GM18499 (cell line): ENCODE data around the gene SLC29A2.

Experiments
- ATAC-seq: cut with Tn5 transposase; IDR thresholded peaks from one replicate; pipeline ENCODE4 v1.9.1; 2021; ENCODE audit warnings: moderate number of reproducible peaks; ENCODE audit not compliant: insufficient read depth, unreplicated experiment

SLC29A2 gene

DNA sequence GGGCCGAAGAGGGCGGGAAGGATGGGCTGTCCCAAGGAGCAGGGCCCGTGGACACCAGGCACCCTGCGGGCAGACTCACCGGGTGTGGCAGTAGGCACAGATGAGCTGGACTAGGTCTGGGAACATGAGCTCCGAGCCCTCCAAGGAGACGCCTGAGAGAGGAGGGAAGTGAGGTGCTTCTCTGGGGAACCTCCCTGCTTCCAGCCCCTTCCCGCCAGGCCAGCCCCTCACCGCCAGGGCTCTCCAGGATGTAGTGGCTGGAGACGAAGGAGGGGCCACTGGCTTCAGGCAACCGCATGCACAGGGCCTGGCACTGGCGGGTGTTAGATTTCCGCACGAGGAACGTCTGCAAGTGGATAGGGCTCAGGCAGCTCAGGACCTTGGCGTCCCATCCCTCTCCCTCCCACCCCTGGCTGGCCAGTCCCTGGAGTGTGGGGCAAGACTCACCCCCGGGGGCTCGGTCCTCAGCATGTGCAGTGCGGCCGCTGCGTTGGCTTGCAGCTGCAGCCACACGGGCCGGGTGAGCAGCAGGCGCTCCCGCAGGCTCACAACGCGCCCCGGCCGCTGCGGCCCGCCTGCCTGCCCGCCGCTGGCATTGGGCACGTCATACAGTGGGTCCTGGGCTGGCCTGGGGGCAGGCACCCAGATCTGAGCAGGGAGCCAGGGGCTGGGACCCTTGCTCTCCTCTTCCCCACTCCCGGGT lies 35.9 kb downstream of the SLC29A2 start:
- no peak for ATAC-seq

DNA sequence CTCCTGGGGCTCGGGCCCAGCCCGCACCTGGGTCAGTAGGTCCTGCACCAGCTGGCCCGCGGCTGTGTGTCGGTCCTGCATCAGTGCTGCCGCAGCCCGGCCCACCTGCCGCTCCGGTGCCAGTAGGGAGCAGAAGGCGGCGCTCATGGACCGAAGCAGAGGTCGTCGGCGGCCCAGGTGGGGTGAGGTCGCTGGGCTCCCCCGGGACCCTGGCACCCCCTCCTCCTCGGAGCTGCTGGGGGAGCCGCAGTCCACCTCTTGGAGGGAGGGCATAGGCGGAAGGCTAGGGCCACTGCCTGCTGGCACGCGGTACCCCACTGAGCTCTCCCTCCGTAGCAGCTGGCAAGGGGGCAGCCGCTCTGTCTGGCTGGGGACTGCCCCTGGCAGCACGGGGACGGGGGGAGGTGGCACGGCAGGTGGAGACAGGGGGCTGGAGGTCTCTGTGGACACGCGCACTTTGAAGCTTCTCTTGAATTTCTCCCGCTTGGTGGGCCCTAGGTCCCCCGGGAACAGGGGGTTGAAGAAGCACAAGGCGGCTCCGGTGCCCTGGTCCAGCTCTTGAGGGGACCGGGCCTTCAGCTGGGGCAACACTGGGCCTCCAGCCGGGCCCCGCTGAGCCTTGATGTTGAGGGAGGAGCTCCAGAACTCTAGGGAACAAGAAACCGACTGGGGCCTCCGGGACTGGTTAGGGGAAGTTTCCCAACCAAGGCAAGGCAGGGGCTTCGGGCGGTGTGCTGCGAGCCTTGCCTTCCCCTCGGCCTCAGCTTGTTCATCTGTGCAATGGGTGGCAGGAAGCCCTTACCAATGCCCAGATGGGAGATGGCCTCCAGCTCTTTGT lies 36.7 kb downstream of the SLC29A2 start:
- no peak for ATAC-seq

GRCh38 chr11:66333896-66334604 lies 37.5 kb downstream of the SLC29A2 start:
- no peak for ATAC-seq

GRCh38 chr11:66333220-66333877 lies 38.2 kb downstream of the SLC29A2 start:
- no peak for ATAC-seq

DNA sequence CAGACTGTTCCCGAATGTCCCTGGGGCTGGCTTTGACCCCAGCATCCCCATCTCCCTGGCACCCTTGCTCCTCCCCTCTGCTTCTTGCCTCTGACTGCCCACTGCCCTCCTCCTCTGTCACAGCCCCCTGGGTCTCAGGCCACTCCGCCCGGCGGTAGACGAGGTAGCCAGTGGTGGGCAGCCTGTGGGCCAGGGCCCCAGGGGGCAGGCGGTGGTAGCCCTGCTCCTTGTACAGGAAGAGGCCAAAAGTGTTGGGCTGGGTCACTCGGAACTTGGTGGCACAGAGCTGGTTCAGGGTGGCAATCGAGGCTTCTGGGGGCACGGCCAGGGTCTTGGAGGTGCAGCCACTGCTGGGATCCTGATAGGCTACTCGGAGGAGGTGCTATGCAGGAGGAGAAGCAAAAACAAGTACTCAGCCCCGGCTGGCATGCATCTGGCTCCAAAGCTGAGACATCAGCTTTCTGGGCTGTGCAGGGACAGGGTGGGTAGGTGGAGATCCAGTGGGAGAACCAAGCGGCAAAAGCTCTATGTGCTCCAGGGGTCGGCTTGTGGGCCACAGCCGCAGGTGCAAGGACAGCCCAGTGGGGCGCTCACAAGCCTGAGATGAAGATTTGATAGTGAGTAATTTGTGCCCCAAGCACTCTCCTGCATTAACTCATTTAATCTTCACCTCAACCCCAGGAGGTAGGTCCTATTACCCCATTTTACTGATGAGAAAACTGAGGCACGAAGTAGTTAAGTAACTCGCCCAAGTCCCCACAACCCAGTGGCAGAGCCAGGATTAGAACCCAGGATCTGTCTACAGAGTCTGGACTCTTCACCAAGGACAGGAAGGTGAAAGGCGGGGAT lies 39.0 kb downstream of the SLC29A2 start:
- ATAC-seq: no peak

DNA sequence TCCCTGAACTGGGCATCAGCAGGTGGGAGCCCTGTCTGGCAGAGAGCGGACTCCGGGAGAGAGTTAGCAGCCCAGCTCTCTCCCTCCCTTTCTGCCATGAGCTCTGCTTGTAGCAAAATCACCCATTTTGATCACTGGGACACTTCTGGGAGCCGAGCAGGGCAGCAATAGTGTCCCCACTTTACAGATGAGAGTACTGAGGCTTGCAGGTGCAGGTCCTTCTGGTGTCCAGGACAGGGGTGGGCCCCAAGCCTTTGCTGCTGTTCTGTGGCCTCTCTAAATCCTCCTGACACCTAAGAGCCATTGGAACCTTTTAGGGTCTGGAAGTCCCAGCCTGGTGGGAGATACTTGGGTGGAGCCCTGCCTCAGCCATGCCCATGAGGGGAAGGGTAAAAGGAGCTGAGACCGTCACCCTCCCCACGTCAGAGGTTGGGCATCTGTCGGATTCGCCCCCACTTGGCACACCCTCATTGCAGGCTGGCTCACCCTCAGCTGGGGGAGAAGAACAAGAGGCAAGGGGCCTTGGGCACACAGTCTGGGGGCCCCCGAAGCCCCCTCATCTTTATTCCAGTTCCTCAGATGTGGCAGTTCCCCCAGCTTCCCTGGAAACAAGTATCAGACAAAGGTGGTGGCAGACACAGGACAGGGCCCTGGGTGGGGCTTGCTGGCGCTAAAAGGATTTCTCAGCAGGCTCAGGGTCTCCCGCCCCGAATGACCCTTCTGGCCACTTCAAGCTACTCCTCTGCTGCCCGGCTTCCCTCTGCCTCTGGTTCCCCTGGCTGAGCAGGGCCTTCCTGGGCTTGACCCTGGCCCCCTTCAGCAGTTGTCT lies 39.8 kb downstream of the SLC29A2 start:
- no peak for ATAC-seq

GRCh38 chr11:66330931-66331330 lies 40.6 kb downstream of the SLC29A2 start:
- no peak for ATAC-seq

DNA sequence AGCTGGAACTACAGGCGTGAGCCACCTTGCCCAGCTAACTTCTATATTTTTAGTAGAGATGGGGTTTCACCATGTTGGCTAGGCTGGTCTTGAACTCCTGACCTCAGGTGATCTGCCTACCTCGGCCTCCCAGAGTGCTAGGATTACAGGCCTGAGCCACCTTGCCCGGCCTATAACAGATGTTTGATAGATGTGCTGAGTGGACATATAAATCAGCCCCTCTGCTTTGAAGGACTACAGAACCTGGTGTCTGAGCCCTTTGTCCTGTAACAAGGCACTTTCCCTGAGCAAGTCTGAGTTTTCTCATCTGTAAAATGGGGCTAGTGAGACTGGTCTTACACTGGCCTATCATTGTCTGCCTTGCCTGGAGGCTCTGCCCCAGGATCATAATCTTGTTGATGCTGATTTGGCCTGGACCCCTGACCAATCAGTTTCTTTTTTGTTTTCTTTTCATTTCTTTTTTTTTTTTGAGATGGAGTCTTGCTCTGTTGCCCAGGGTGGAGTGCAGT lies 42.3 kb downstream of the SLC29A2 start:
- ATAC-seq: no peak

- ATAC-seq: no peak
Measured at GRCh38 chr11:66328302-66329144, 43.0 kb downstream of the SLC29A2 start.

GRCh38 chr11:66328031-66328301 lies 43.6 kb downstream of the SLC29A2 start:
- ATAC-seq: no peak

DNA sequence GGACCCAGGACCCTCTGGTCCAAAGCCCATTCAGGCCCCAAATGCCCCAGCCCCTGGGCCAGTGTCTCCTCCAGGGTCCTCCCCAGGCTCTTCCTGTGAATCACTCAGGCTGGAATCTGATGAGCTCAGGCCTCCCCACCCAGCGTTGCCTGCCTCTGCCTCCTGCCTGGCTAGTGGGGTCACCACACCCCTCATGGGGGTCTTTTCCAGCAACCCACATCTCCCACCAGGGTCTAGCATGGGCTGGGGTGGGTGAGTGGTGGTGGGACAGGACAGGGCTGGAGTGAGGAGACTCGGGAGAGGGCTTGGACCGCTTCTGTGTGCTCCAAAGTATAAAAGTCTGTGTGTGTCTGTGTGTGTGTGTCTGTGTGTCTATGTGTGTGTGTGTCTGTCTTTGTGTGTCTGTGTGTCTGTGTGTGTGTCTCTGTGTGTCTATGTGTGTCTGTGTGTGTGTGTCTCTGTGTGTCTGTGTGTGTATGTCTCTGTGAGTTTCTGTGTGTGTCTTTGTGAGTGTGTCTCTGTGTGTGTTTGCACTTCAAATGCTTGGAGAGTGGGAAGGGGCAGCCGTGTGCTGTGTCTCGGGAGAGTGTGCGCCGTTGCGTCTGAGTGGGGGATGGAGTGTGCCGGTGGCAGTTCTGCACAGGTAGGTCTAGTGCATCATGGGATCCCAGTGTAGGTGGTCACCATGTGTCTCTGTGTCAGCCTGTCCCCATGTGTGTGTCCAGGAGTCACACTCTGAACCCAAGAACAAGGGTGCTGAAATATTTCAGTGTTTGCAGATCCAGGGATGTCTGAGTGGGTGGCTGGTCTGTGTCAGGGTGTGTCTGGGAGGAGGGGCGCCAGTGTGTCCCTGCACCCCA lies 44.2 kb downstream of the SLC29A2 start:
- ATAC-seq: no peak

DNA sequence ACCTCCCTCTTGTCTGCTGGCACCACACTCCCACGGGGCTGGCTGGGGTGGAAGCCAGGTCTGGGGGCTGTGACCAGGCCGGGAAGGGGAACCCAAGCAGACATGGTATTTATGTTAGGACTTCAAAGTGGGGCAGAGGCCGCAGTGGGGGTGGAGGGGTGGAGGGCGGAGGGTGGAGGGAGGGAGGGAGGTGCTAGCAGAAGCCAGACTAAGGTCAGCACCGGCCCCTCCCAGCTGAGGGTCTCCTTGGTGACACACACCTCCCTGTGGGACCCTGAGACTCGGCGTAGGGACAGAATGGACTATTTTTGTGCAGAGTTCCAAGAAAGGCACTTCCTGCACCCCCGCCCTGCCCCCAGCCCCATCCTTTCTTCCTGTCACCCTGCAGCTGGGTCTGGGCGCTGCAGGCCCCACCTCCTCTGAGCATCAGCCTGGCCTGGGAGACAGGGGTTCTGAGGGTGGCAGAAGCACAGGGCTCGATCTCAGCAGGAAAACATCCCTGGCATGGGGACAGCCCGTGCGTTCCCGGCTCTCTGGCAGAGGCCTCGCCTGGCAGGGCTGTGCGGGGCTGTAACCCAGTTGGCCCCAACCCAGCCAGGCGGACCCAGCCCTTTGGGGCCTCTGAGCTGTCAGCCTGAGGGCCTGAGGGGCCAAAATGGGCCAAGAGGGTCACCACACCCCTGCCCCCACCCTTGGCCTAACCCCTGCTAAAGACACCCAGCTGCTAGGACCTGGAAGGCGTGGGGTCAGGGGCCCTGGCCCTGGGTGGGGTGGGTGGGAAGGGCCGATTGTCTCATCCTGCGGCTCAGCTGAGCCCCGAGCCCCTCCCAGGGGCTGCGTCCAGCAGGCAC lies 45.1 kb downstream of the SLC29A2 start:
- ATAC-seq: no peak

DNA sequence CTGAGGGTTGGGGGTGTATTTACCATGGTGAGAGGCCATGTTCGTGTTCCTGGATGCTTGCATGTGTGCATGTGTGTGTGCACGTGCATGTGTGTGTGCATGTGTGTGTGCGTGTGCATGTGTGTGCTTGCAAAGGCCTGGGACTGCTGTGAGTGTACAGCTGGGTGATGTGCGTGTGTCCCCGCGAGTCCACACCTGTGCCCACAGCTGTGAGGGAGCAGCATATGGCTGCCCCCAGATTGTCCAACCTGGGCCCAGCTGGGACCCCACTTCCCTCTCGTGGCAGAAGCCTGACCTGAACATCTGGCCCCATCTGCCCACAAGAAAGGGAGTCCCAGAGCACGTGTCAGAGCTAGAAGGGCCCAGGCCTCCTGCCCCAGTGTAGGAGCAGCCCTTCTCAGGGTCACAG lies 46.3 kb downstream of the SLC29A2 start:
- no peak for ATAC-seq

GRCh38 chr11:66324664-66325063 lies 46.9 kb downstream of the SLC29A2 start:
- no peak for ATAC-seq

GRCh38 chr11:66323684-66324083 lies 47.9 kb downstream of the SLC29A2 start:
- no peak for ATAC-seq

GRCh38 chr11:66322732-66323427 lies 48.7 kb downstream of the SLC29A2 start:
- ATAC-seq: no peak
